Left ventricle myocardium inferior (tissue), 1 donor: Measurements from ENCODE around the gene PPIP5K2. TPM values are rescaled to one million over a fixed set of nuclear protein-coding genes. Genes with fewer than 3 reads are reported as not detected.

ENCODE experiments used
- DNase-seq: peaks from one replicate; pipeline ENCODE4 v3.0.0-alpha.2; 2020
- H3K27ac ChIP-seq: fragments of 200-600 bp; replicated peaks from 2 replicates; pipeline ENCODE4 v1.8.0; 2021
- H3K27me3 ChIP-seq: fragments of 200-600 bp; 2 replicates; pipeline ENCODE4 v1.8.0; 2021; ENCODE audit warnings: low read depth
- H3K36me3 ChIP-seq: fragments of 200-600 bp; 2 replicates; pipeline ENCODE4 v1.8.0; 2021
- H3K4me1 ChIP-seq: fragments of 200-600 bp; 2 replicates; pipeline ENCODE4 v1.8.0; 2021
- H3K4me3 ChIP-seq: fragments of 200-600 bp; 2 replicates; pipeline ENCODE4 v1.8.0; 2021; ENCODE audit warnings: mild to moderate bottlenecking, moderate library complexity
- H3K9me3 ChIP-seq: fragments of 200-600 bp; replicated peaks from 2 replicates; pipeline ENCODE4 v1.8.0; 2021
- CTCF ChIP-seq: fragments of 200-600 bp; IDR thresholded peaks from 2 replicates; pipeline ENCODE4 v1.8.0; 2021; ENCODE audit warnings: antibody characterized with exemption, mild to moderate bottlenecking, borderline replicate concordance
- intact Hi-C: fragments of 100-400 bp; cut with micrococcal nuclease; formaldehyde crosslinking; loops from one replicate; pipeline ENCODE4 v1.11.0; 2022
- total RNA-seq: library from RNA; stranded (reverse); fragmentation: NEBNext Ultra II Directional; extraction: Animal tissue kit (Norgen Biotek cat#: 25700); gene quantifications from one replicate; pipeline ENCODE4 v1.2.1, GENCODE V29; 2021
- donor health status: DM: no; HTN: yes; CAD: no; lungs with severe emphysema.

PPIP5K2 gene
- total RNA-seq, 1 donor from 2014 or later: 28.5 TPM

DNA sequence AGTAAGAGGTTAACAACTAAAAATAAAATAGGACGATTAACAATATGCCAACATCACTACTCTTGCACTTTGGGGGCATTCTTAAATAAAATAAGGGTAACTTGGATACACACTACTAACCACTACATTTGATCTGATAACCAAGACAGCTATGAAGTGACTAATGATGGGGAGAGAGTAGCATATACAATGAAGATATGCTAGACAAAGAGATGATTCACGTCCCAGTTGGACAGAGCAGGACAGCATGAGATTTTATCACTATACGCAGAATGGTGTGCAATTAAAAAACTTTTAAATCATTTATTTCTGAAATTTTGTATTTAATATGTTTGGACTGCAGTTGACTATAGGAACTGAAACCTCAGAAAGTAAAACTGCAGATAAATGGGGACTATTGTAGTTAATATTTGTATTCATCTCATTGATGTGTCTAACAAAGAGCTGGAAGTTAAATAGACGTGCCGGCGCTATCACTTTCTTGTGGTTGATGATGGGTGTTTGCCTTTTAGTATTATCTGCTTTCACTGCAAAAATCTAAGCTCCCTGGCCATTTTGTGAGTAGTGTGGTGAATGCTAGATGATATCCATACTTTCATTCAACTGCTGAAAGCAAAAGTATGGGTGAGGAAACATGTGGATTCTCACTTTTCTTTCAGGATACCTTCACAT is 18.9 kb upstream of the PPIP5K2 start:
- no peaks in the 10 kb centered on the region for H3K9me3 ChIP-seq
- H3K27ac ChIP-seq: no peak overlapping the region
- intact Hi-C loops: no loop called here
- no peak for DNase-seq
- H3K27me3 ChIP-seq: no peaks in the 10 kb centered on the region
- no peak overlapping the region for H3K4me3 ChIP-seq
- H3K4me1 ChIP-seq: peaks cover 13% of the 10 kb centered on the region
- H3K36me3 ChIP-seq: peaks cover 54% of the 10 kb centered on the region
- no peak for TF ChIP-seq CTCF

DNA sequence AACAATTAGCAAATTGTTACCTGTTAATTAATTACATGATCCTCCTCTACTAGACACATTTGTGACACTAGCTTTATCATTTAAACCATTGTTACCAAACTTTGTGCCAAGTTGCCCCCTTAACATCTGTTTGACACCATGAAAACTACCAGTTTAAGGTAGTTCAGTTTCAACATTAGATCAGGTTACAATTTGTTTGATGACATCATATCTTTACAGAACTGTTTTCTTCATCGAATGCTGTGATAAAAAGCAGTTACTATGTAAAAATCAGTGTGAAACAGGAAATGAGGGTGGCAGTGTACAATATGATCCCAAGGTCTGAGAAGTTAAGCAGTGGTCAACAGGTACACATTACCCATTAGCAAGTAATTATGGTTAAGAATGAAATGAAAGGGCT is 17.9 kb upstream of the PPIP5K2 start:
- Histone ChIP-seq H3K27me3 (no peaks in the 10 kb centered on the region), H3K4me1 (peaks cover 3% of the 10 kb centered on the region), H3K4me3 (no peak overlapping the region), H3K36me3 (peaks cover 52% of the 10 kb centered on the region), H3K9me3 (no peaks in the 10 kb centered on the region), H3K27ac (no peak overlapping the region)
- no peak for DNase-seq
- intact Hi-C loops: no loop called here
- TF ChIP-seq CTCF: no peak

GRCh38 chr5:103108086-103108485 is 12.0 kb upstream of the PPIP5K2 start:
- TF ChIP-seq CTCF: no peak
- no peak for DNase-seq
- peaks cover 25% of the 10 kb centered on the region for H3K36me3 ChIP-seq

GRCh38 chr5:103109277-103109676 is 10.8 kb upstream of the PPIP5K2 start:
- Histone ChIP-seq H3K36me3 (peaks cover 13% of the 10 kb centered on the region), H3K4me3 (no peak overlapping the region), H3K27me3 (no peaks in the 10 kb centered on the region), H3K9me3 (no peaks in the 10 kb centered on the region), H3K4me1 (peaks cover 17% of the 10 kb centered on the region), H3K27ac (no peak overlapping the region)
- intact Hi-C loops: no loop called here
- no peak for TF ChIP-seq CTCF
- no peak for DNase-seq

More at GRCh38 chr5:103108086-103108485, 12.0 kb upstream of the PPIP5K2 start:
- Histone ChIP-seq H3K27me3 (no peaks in the 10 kb centered on the region), H3K9me3 (no peaks in the 10 kb centered on the region), H3K27ac (no peak overlapping the region), H3K4me1 (peaks cover 17% of the 10 kb centered on the region), H3K4me3 (no peak overlapping the region)
- intact Hi-C loops: no loop called here

- Histone ChIP-seq H3K4me1 (peaks cover 20% of the 10 kb centered on the region), H3K36me3 (peaks cover 8% of the 10 kb centered on the region), H3K4me3 (no peak overlapping the region), H3K27ac (no peak overlapping the region), H3K27me3 (no peaks in the 10 kb centered on the region), H3K9me3 (no peaks in the 10 kb centered on the region)
- TF ChIP-seq CTCF: no peak
- DNase-seq: no peak
- intact Hi-C loops: no loop called here
These were observed 9.7 kb upstream of the PPIP5K2 start for GRCh38 chr5:103110403-103110802.
